Kidney (tissue), 14 donors: ENCODE results near the gene CEBPG. TPM values are rescaled to one million over a fixed set of nuclear protein-coding genes. Genes with fewer than 3 reads are reported as not detected.

Experiments used
- DNase-seq, 5 donors: peaks; one replicate each; pipeline ENCODE4 v3.0.0-alpha.2; 2013 to 2020
- FAIRE-seq: peaks from 2 replicates; lab custom pipeline; 2012; peaks lifted over from hg19 to GRCh38; lab: Jason Lieb, UNC
- H3K27ac ChIP-seq, 2 donors: one replicate each; pipeline ENCODE4 v1.7.0; 2013; ENCODE audit warnings: low read depth in 2 of 2, low read length in 2 of 2, inconsistent platforms in 1 of 2
- H3K27me3 ChIP-seq: one replicate; pipeline ENCODE4 v1.7.1; 2013; ENCODE audit warnings: low read length, inconsistent platforms; ENCODE audit not compliant: control insufficient read depth, insufficient read depth
- H3K36me3 ChIP-seq, 3 donors: one replicate each; pipeline versions ENCODE4 v1.7.0 to v1.7.1; 2013; ENCODE audit warnings: low read length in 3 of 3, control low read depth in 1 of 3, inconsistent platforms in 1 of 3; ENCODE audit not compliant: insufficient read depth in 3 of 3, control insufficient read depth in 2 of 3
- H3K4me1 ChIP-seq, 3 donors: one replicate each; pipeline versions ENCODE4 v1.7.0 to v1.7.1; 2013; ENCODE audit warnings: low read length in 3 of 3, inconsistent platforms in 1 of 3, low read depth in 1 of 3; ENCODE audit not compliant: control insufficient read depth in 2 of 3, insufficient read depth in 2 of 3
- H3K4me3 ChIP-seq, 3 donors: one replicate each; pipeline versions ENCODE4 v1.7.0 to v1.8.1; 2013; ENCODE audit warnings: low read length in 3 of 3, control low read depth in 1 of 3, inconsistent platforms in 1 of 3
- H3K9ac ChIP-seq, 3 donors: one replicate each; pipeline versions ENCODE4 v1.7.0 to v1.7.1; 2013; ENCODE audit warnings: low read length in 3 of 3, control low read depth in 1 of 3, inconsistent platforms in 1 of 3
- H3K9me3 ChIP-seq, 3 donors: one replicate each; pipeline versions ENCODE4 v1.7.0 to v1.7.1; 2013; ENCODE audit warnings: low read length in 3 of 3, control low read depth in 1 of 3, inconsistent platforms in 1 of 3; ENCODE audit not compliant: control insufficient read depth in 2 of 3, insufficient read depth in 1 of 3
- CTCF ChIP-seq: IDR thresholded peaks from 3 replicates; pipeline ENCODE4 v1.5.1; 2012; ENCODE audit warnings: mild to moderate bottlenecking, moderate library complexity, borderline replicate concordance; ENCODE audit not compliant: insufficient read depth; ENCODE audit errors: extremely low read depth
- intact Hi-C: fragments of 100-400 bp; cut with DNase I; formaldehyde crosslinking; loops from one replicate; pipeline ENCODE4 v1.11.1; 2022
- polyA plus RNA-seq: library from polyadenylated mRNA; stranded (reverse); fragments of 350-450 nt; fragmentation: Illumina TruSeq; extraction: RNeasy Lipid Tissue Mini Kit (QIAGEN cat#74804); gene quantifications from one replicate; pipeline ENCODE4 v1.2.3, GENCODE V29; 2014; ENCODE audit warnings: low read depth, low replicate concordance; ENCODE audit not compliant: insufficient read depth
- total RNA-seq: library from RNA; stranded (reverse); fragmentation: NEBNext Ultra II Directional; extraction: Animal tissue kit (Norgen Biotek cat#: 25700); gene quantifications from one replicate; pipeline ENCODE4 v1.2.1, GENCODE V29; 2021
- donor health status: control.
- donor health status: control.
- donor health status: control.
- donor health status: control.
- donor health status: control.
- donor health status: DM: yes; HTN: yes; CAD: no.
- donor health status: Normal renal cell carcinoma (clear cell type).

Gene CEBPG
- total and polyA plus RNA-seq, 2 donors from 2014 or later, result 13.0 to 22.4 TPM

- H3K27me3 ChIP-seq, result no peaks in the 10 kb centered on the region
- H3K4me3 ChIP-seq, result no peak overlapping the region
- intact Hi-C loops, result no loop called here
- peaks cover 0 to 3% (median 0%) of the 10 kb centered on the region in 3 donors for H3K4me1 ChIP-seq
- DNase-seq (no peak), FAIRE-seq (no peak)
- no peak for TF ChIP-seq CTCF
- no peaks in the 10 kb centered on the region for H3K9me3 ChIP-seq
- no peak overlapping the region for H3K27ac ChIP-seq
- no peak overlapping the region for H3K9ac ChIP-seq
- no peaks in the 10 kb centered on the region for H3K36me3 ChIP-seq
Observed at GRCh38 chr19:33368074-33368864, 5.2 kb upstream of the CEBPG start.

- Histone ChIP-seq H3K36me3 (no peaks in the 10 kb centered on the region), H3K4me1 (peaks cover 0 to 16% (median 3%) of the 10 kb centered on the region in 3 donors), H3K9ac (no peak overlapping the region), H3K27ac (no peak overlapping the region), H3K4me3 (no peak overlapping the region), H3K27me3 (no peaks in the 10 kb centered on the region), H3K9me3 (no peaks in the 10 kb centered on the region)
- no peak for TF ChIP-seq CTCF
- no peak for DNase-seq
- no peak for FAIRE-seq
- intact Hi-C loops, result no loop called here
Observed at GRCh38 chr19:33370783-33371182, 2.7 kb upstream of the CEBPG start.

DNA sequence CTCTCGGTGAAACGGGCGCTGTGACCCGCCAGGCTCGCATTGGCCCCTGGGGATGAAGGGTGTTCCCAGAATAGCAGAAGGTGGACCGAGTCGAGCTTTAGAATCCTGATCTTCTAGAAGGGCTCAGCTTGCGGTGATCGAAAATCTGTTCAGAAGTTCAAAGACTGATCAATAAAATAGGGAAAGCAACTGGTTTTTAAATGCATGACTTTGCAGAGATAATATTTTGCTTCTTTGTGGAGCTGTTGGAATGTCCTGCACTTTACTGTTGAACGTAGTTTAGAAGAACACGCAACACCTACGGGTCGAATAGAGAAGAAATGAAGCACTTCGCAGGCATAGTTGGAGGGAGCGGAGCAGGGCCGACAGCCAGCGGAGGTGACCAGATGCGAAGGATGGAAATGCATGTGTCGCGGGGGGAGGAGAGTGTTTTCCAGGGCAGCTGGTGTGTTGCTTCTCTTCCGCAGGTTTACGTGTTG lies 766 bp downstream of the CEBPG start:
- no peak for TF ChIP-seq CTCF
- Histone ChIP-seq H3K9me3 (no peaks in the 10 kb centered on the region), H3K36me3 (peaks cover 0 to under 1% (median 0%) of the 10 kb centered on the region in 3 donors), H3K4me1 (peaks cover 0 to 23% (median 19%) of the 10 kb centered on the region in 3 donors), H3K9ac (peak overlapping the region; percentile 6 to 75 (median 41)), H3K27me3 (no peaks in the 10 kb centered on the region), H3K4me3 (peak overlapping the region; percentile 66 to 89 (median 77)), H3K27ac (peak overlapping the region; percentile 39 to 66)
- DNase-seq (peak in 4 of 5 donors; percentile 53 to 71 (median 60)), FAIRE-seq (no peak)
- intact Hi-C loops, result no loop called here
